IPS-20b (cell line): Measurements from ENCODE around the gene GRM7.

ENCODE experiments used
- H3K27ac ChIP-seq: one replicate; pipeline ENCODE4 v1.5.1; 2013; ENCODE audit warnings: low read length
- H3K27me3 ChIP-seq: 2 replicates; pipeline ENCODE4 v1.6.1; 2013; ENCODE audit warnings: mild to moderate bottlenecking, low read length, inconsistent platforms; ENCODE audit not compliant: insufficient read depth
- H3K36me3 ChIP-seq: 2 replicates; pipeline ENCODE4 v1.6.1; 2013; ENCODE audit warnings: low read depth, mild to moderate bottlenecking, inconsistent platforms, low read length, moderate library complexity; ENCODE audit not compliant: insufficient read depth
- H3K4me1 ChIP-seq: 2 replicates; pipeline ENCODE4 v1.6.1; 2013; ENCODE audit warnings: mild to moderate bottlenecking, control low read depth, inconsistent platforms, low read length, moderate library complexity; ENCODE audit not compliant: insufficient read depth
- H3K4me3 ChIP-seq: 2 replicates; pipeline ENCODE4 v1.5.1; 2013; ENCODE audit warnings: mild to moderate bottlenecking, low read length, inconsistent platforms
- H3K9ac ChIP-seq: 2 replicates; pipeline ENCODE4 v1.6.1; 2013; ENCODE audit warnings: low read depth, mild to moderate bottlenecking, inconsistent platforms, low read length, moderate library complexity
- H3K9me3 ChIP-seq: 2 replicates; pipeline ENCODE4 v1.6.1; 2013; ENCODE audit warnings: mild to moderate bottlenecking, low read depth, low read length, inconsistent platforms; ENCODE audit not compliant: insufficient read depth

GRM7 gene

DNA sequence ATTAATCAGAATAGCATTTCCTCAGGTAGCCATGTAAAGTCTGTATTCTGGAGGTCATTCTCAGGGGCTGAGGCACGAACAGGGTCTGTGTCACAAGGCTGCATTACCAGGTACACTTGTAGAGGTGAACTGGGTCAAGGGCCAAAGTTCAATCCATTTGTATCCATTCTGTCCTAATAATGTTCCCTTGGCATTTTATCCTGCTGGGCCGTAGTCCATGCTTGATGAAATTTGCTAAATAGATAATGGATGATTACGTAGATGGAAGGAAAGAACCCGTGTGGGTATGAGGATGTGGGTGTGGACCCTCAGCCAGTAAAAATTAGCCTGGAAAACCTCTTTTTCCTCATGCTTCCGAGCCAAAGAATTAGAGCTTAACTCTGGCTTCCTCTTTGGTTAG, 785.9 kb downstream of the GRM7 start:
- Histone ChIP-seq H3K36me3 (no peaks in the 10 kb centered on the region), H3K9me3 (no peaks in the 10 kb centered on the region), H3K4me1 (peaks cover 12% of the 10 kb centered on the region; the same call in 1 of the 2 replicates), H3K27ac (no peak overlapping the region), H3K27me3 (no peaks in the 10 kb centered on the region), H3K4me3 (no peak overlapping the region), H3K9ac (no peak overlapping the region)

GRCh38 chr3:7650466-7650865, 789.6 kb downstream of the GRM7 start:
- no peak overlapping the region for H3K27ac ChIP-seq
- no peaks in the 10 kb centered on the region for H3K36me3 ChIP-seq
- no peak overlapping the region for H3K4me3 ChIP-seq
- no peak overlapping the region for H3K9ac ChIP-seq
- H3K4me1 ChIP-seq: peaks cover 12% of the 10 kb centered on the region; the same call in 1 of the 2 replicates
- no peaks in the 10 kb centered on the region for H3K9me3 ChIP-seq
- no peaks in the 10 kb centered on the region for H3K27me3 ChIP-seq

- Histone ChIP-seq H3K4me1 (peaks cover 12% of the 10 kb centered on the region; the same call in 1 of the 2 replicates), H3K4me3 (no peak overlapping the region), H3K9ac (no peak overlapping the region), H3K27me3 (no peaks in the 10 kb centered on the region), H3K36me3 (no peaks in the 10 kb centered on the region), H3K27ac (no peak overlapping the region), H3K9me3 (no peaks in the 10 kb centered on the region)
These were observed 790.4 kb downstream of the GRM7 start for GRCh38 chr3:7651274-7651673.

GRCh38 chr3:7657214-7658112, 796.5 kb downstream of the GRM7 start:
- H3K9ac ChIP-seq: no peak overlapping the region
- no peaks in the 10 kb centered on the region for H3K27me3 ChIP-seq
- no peak overlapping the region for H3K27ac ChIP-seq
- H3K4me1 ChIP-seq: peaks cover 4% of the 10 kb centered on the region; the same call in 1 of the 2 replicates
- no peaks in the 10 kb centered on the region for H3K36me3 ChIP-seq
- H3K4me3 ChIP-seq: no peak overlapping the region
- H3K9me3 ChIP-seq: no peaks in the 10 kb centered on the region

- no peak overlapping the region for H3K27ac ChIP-seq
These were observed 797.4 kb downstream of the GRM7 start for GRCh38 chr3:7658294-7658693.

DNA sequence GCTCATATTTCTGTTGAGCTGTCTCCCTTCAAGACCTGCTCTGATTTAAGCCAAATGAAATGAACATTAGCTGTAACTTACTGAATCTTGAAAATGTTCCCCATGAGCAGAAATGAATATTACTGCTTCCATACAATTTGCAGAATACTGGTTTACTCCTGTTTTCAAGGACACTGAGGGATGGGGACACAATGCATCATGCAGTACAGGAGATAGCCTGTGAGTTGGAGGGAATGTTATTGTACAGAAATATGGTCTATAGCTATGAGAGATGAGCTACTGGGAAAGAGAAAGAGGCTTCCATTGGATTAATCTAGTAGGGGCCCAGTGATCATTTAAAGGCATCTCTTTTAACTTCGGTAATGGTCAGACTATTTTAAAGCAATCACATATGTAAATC, 798.2 kb downstream of the GRM7 start:
- H3K36me3 ChIP-seq: no peaks in the 10 kb centered on the region
- H3K9ac ChIP-seq: no peak overlapping the region
- H3K27me3 ChIP-seq: no peaks in the 10 kb centered on the region
- H3K4me3 ChIP-seq: no peak overlapping the region
- H3K9me3 ChIP-seq: no peaks in the 10 kb centered on the region
- no peak overlapping the region for H3K27ac ChIP-seq
- peaks cover 4% of the 10 kb centered on the region; the same call in 1 of the 2 replicates for H3K4me1 ChIP-seq

More at GRCh38 chr3:7658294-7658693, 797.4 kb downstream of the GRM7 start:
- Histone ChIP-seq H3K9ac (no peak overlapping the region), H3K9me3 (no peaks in the 10 kb centered on the region), H3K4me1 (peaks cover 4% of the 10 kb centered on the region; the same call in 1 of the 2 replicates), H3K4me3 (no peak overlapping the region), H3K27me3 (no peaks in the 10 kb centered on the region), H3K36me3 (no peaks in the 10 kb centered on the region)

- Histone ChIP-seq H3K27ac (no peak overlapping the region), H3K9me3 (no peaks in the 10 kb centered on the region), H3K27me3 (no peaks in the 10 kb centered on the region), H3K4me1 (peaks cover 4% of the 10 kb centered on the region; the same call in 1 of the 2 replicates), H3K9ac (no peak overlapping the region), H3K36me3 (no peaks in the 10 kb centered on the region), H3K4me3 (no peak overlapping the region)
These were observed 802.9 kb downstream of the GRM7 start for GRCh38 chr3:7663771-7664170.

DNA sequence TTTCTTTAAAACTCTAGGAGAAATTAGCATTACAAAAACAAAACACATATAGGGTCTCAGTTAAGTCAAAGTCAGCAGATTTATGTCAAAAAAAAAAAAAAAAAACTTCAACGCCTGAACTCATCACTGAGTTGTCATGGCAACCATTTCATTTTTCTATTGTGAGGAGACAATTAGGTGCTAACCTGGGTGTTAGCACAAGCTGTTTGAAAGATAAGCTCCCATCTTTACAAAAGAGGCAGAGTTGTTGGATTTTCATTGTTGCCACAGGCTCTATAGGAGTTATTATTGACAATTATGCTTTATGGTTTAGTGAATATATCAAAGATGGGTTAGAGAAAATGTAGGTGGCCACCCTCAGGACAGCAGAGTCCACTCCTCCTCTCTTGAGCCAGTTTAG, 806.9 kb downstream of the GRM7 start:
- no peak overlapping the region for H3K4me3 ChIP-seq
- no peak overlapping the region for H3K9ac ChIP-seq
- no peaks in the 10 kb centered on the region for H3K9me3 ChIP-seq
- H3K27me3 ChIP-seq: no peaks in the 10 kb centered on the region
- no peaks in the 10 kb centered on the region; the same call in 1 of the 2 replicates for H3K4me1 ChIP-seq
- H3K27ac ChIP-seq: no peak overlapping the region
- no peaks in the 10 kb centered on the region for H3K36me3 ChIP-seq

GRCh38 chr3:7669641-7670040, 808.7 kb downstream of the GRM7 start:
- no peaks in the 10 kb centered on the region; the same call in 1 of the 2 replicates for H3K4me1 ChIP-seq
- H3K27ac ChIP-seq: no peak overlapping the region
- no peak overlapping the region for H3K9ac ChIP-seq
- H3K4me3 ChIP-seq: no peak overlapping the region
- H3K36me3 ChIP-seq: no peaks in the 10 kb centered on the region
- no peaks in the 10 kb centered on the region for H3K27me3 ChIP-seq
- H3K9me3 ChIP-seq: no peaks in the 10 kb centered on the region

DNA sequence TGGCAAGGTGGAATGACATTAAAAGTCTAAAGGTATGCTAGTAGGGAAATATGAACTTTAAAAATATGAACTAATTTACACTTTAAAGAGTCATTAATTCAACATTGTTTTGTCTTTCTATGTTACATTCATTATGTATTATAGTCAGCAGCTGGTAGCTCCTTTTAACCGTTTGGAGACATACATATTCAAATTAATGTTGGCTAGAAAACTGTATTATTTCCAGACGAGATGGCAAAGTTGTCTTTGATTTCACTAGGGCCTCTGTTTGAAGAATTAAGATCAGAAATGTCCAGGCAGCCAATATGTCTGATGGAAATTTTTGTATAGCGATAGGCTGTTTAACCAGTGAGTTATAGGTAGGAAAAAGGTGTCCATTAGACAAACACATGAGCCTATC, 817.6 kb downstream of the GRM7 start:
- Histone ChIP-seq H3K36me3 (no peaks in the 10 kb centered on the region), H3K9ac (no peak overlapping the region), H3K9me3 (no peaks in the 10 kb centered on the region), H3K4me1 (peaks cover 7% of the 10 kb centered on the region), H3K27me3 (no peaks in the 10 kb centered on the region), H3K27ac (no peak overlapping the region), H3K4me3 (no peak overlapping the region)

- H3K36me3 ChIP-seq: no peaks in the 10 kb centered on the region
- peak overlapping the region; percentile 27 for H3K27ac ChIP-seq
- peak overlapping the region; percentile 50; the same call in 1 of the 2 replicates for H3K9ac ChIP-seq
These were observed 821.9 kb downstream of the GRM7 start for GRCh38 chr3:7682822-7683229.

DNA sequence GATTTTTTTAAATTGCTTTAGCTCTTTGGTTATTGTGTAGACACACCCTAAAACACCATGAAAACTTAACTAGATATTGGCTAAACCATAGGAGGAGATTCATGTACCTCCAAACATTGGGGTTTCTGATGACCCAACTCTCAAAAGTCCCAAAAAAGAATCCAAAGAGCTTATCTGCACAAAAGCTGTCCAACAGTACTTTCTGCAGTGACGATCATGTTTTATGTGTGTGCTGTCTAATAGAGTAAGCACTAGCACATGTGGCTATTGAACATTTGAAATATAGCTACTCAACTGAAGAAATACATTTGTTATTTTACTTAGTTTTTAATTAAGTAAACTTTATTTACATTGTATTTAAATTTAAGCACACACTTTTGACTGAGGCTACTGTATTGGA, 822.5 kb downstream of the GRM7 start:
- Histone ChIP-seq H3K4me3 (no peak overlapping the region), H3K9me3 (peaks cover 14% of the 10 kb centered on the region; the same call in 1 of the 2 replicates), H3K4me1 (peaks cover 11% of the 10 kb centered on the region), H3K27me3 (no peaks in the 10 kb centered on the region), H3K27ac (peak overlapping the region; percentile 27), H3K9ac (peak overlapping the region; percentile 50; the same call in 1 of the 2 replicates), H3K36me3 (no peaks in the 10 kb centered on the region)

More at GRCh38 chr3:7682822-7683229, 821.9 kb downstream of the GRM7 start:
- Histone ChIP-seq H3K9me3 (peaks cover 13% of the 10 kb centered on the region; the same call in 1 of the 2 replicates), H3K4me3 (no peak overlapping the region), H3K4me1 (peaks cover 11% of the 10 kb centered on the region), H3K27me3 (no peaks in the 10 kb centered on the region)
